Stimulated activated CD4-positive, alpha-beta T cell treated with anti-CD3 and anti-CD28 coated beads, Interleukin-15, amount 100 ng/mL, for 1 hour (primary cell): ENCODE results near the gene ANKRD34C.

Experiments used
- DNase-seq, 2 donors: peaks; one replicate each; pipeline ENCODE4 v3.0.0-alpha.2; 2020; ENCODE audit warnings: low read depth in 1 of 2, low spot score in 1 of 2

The ANKRD34C gene

DNA sequence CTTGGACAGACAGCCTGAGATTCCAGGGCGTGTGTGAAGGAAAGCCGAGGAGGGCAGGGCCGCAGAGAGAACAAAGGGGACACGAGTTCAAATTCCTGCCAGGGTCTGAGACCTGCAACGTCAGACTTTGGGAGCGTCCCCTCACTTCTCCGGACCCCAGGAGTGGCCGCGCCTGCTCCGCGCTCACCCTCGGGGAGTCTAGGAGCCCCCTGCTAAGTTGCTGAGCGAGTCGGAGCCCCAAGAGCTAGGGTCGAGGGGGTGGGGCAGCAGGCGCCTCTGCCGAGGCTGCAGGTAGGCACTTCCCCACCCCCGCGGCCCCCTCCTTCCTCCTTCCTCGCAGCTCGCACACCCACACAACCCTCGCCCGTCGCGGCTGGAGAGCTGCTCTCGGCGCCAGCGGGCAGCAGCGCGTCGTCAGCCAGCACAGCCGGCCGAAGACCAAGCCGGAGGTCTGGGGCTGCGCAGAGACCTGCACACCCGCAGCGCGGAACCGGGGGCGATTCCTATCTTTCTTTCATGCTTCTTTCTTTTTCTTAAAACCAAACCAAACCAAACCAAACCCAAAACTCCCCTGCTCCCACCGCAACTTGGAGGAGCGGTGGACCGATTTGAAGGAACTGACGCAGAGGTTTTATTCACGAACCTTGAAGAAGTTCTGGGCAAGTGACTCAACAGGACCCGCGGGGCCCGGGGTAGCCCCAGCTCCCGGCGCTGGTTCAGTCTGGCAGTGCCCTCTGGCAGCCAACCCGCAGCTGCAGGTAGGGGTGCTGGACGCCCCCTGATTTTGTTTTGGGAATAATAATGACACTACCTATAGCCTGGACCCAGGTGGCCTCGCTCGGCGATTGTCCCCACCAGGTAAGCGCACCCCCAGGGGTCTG, at the start of gene ANKRD34C:
Gene ANKRD34C, plus strand, starts transcription at position 352 of the 881 bp plus-strand sequence. CDS start 10,563 bp downstream, outside the sequence.
- no peak for DNase-seq

DNA sequence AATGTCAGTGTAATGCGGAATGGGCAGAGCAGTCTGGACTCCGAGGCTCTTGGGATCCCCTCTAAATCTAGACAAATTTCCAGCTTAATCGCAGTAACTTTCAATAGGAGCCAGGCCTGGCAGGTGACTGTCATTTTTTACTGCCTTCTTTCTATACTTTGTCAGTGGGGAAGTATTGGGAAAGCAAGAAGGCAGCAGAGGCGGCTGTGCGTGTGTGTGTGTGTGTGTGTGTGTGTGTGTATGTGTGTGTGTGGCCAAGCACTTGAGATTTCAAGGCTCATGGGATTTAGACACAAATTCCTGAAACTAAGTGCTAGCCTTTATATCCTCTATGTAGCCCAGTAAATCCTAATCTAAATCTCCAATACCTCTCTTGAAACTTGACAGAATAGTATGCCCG, 49.3 kb upstream of the ANKRD34C start:
- no peak for DNase-seq

DNA sequence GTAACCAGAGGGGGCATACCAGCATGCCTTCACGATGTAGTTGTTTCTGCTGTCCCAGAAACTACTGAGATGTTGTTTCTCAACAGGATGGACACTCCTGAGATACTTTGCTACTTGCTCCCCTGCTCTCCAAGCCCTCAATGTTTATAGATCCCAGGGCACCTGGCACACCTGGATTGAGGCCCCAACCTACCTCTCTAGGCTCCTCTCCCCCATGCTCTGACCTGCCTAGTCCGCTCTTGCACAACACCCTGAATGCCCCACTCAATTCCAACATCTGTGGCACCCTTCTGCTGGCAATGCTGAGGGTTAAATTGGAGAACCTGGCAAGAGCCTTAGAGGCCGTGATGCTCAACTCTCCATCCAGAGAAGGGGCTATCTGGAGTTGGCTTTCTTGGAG, 42.5 kb upstream of the ANKRD34C start:
- no peak for DNase-seq

DNA sequence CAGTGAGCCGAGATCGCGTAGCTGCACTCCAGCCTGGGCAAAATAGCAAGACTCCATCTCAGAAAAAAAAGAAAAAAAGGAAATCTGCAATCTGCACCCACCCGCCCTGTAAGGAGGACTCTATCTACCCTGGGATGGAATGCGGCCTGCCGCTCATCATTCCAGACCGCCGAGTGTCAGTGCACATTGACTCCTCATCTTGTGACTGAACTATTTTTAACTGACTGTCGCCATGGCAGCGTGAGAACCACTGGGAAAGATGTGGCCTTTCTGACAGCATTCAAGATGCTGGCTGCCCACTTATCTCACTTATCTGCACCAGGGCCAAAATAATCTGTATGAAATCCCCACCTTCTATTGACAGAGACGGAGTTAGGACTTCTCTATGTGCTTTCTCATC, 38.8 kb upstream of the ANKRD34C start:
- DNase-seq = no peak

DNA sequence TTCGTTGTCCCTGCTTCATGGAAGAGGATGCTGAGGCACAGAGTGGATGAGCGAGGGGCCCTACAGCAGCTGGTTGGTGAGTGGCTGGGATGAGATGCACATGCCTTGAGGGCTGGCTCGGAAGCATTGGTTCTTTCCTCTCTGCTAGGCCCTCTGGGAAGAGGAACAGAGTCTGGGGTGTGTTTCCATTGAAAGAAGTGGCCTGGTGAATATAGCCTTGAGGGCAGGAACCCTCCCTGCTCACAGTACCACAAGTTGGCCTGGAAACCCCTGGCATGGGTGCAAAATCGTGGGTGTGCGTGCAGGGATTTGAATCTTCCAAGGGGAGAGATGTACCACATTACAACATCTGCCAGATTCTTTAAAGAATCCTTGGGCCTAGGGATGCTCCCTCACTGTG, 37.6 kb upstream of the ANKRD34C start:
- DNase-seq = no peak

GRCh38 chr15:79248183-79248582, 34.3 kb upstream of the ANKRD34C start:
- no peak for DNase-seq

DNA sequence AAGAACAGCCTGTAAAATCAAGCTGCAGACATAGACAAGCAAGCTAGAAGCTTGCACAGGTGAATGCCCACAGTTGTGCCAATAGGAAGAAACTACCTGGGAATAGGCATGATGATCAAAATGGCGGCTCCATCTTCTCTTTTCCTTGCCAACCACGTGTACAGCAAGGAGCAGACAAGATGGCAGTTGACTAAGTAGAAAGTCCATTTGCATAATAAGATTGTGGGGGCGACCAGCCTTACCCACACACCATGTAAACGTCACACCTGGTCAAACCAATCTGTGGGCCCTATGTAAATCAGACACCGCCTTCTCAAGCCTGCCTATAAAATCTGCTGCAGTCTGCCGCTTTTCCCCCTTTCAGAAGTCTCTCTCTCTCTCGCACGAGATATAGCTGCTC, 25.1 kb upstream of the ANKRD34C start:
- DNase-seq = no peak

DNA sequence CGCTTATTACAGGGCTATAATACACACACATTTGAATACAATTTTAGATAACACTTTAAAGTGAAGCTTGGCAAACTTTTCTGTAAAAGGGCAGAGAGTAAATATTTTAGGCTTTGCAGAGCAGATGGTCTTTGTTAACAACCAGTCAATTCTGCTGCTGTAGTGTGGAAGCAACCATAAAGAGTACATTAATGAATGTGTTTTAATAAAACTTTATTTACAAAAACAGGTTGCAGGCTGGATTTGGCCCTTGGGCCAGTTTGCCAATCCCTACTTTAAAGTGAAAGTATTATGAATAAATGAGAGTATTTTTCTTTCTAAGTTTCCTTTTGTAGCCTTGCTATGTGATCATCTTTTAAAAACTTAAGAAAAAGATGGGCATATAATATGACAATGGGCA, 20.7 kb upstream of the ANKRD34C start:
- no peak for DNase-seq

DNA sequence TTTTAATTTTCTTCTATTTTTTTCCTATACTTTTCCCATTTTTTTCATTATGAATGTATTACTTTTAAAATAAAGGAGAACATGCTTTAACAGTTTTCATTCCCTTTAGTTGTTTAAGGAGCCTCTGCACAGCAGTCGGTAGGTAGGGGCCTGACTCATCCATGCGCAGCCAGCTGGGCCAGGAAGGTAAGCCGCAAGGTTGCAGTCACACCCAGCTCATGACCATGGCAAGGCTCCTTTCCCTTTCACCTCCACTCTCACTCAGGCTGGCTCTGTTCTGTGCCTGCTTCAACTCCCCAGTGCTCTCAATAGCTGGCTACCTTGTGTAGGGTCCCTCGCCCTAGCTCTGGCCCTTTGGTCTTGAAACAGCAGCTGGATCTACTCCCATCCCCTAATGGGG, 17.4 kb upstream of the ANKRD34C start:
- DNase-seq = no peak

GRCh38 chr15:79265987-79266579, 16.4 kb upstream of the ANKRD34C start:
- DNase-seq = no peak

- DNase-seq = peak in 1 of 2 donors; percentile 22
Observed at GRCh38 chr15:79283252-79284048, 928 bp downstream of the ANKRD34C start.

DNA sequence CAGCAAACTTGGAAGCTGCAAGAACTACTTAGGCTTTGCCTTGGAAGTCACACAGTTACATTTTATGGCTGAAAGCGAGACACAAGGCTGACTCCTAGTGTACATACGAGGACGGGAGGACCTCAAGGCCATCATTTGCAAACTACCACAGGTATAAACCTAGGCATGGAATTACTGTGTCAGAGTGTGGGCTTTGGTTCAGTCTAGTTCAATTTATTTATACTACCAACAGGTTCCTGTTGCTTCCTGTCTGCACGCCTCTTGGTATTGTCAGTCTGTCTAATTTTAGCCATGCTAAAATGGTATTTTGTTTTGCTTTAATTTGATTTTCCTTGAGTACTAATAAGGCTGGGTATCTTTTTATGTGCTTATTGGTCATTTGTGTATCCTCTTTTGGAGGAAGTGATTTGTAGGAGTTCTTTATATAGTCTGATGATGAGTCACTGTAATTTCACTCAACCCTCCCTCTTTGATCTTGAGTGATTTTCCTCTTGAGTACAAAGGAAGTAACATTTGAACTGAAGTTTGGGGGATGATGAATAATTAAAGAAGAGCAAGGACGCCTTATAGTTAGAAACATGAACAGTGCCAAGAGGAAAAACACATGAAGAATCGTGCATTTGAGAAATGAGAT, 8.2 kb downstream of the ANKRD34C start:
- no peak for DNase-seq

- DNase-seq = no peak
Observed at GRCh38 chr15:79292011-79292410, 9.5 kb downstream of the ANKRD34C start.

GRCh38 chr15:79294075-79294474, 11.6 kb downstream of the ANKRD34C start:
- DNase-seq = no peak

GRCh38 chr15:79296583-79296982, 14.1 kb downstream of the ANKRD34C start:
- DNase-seq = no peak

- no peak for DNase-seq
Observed at GRCh38 chr15:79299126-79299840, 16.8 kb downstream of the ANKRD34C start.

DNA sequence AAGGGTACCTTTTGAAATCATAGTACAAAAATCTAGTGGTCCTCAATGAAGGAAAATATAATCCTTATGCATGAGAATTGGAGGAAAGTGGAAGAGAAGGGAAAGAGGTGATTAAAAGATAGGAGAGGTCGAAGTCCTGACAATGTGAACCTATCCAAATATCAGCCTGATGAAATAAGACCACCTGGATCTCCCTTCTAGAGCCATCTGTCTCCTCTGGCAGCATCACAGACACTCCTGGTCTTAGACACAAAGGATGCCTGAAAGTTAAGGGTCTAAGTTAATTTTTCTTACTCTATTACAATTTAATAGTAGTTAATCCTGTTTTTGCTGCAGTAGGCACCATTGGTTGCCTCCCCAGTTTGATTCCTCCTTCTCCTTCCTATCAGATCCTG, 17.3 kb downstream of the ANKRD34C start:
- no peak for DNase-seq

DNA sequence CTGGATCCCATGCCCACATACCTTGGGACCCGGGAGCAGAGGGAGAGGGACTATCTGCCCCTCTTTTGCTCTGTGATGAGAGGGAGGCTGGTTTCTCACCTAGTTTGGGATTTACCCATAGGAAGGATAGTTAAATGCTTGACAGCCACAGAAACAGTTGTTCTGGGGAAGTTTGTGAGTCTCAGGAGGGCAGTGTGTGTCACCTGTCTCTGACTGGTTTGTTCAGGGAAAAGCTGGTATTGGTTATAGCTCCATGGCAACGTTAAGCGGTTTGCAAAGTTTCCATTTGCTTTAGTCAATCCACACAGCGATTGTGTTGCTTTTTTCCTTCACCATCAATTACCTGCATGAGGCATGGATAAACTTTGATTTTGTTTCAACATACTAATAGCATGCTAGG, 24.7 kb downstream of the ANKRD34C start:
- no peak for DNase-seq

GRCh38 chr15:79308874-79309273, 26.4 kb downstream of the ANKRD34C start:
- DNase-seq = no peak

DNA sequence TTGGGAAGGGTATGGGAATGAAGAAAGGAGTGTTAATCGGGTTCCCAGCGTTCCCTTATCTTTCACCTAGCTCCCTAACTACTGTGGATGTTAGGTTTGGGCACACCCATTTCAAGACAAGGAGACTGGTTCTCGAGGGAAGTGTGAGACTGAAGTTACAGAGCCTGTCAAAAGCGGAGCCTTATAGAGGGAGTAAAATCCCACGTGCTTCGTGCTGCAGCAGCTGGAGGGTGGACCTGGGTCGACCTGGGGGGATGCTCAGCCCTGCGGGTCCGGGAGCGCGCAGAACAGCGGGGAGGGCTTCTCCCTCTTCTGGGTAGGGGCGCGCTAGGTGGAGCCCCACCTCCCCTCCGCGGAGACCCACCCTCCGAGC, 28.1 kb downstream of the ANKRD34C start:
- no peak for DNase-seq
